Superior temporal gyrus (tissue), 1 donor: Measurements from ENCODE around the gene ANGEL1.

Experiments
- DNase-seq: peaks from one replicate; pipeline ENCODE4 v3.0.0-alpha.2; 2016; ENCODE audit errors: extremely low spot score

Gene ANGEL1

GRCh38 chr14:76765461-76765931 is 47.2 kb downstream of the ANGEL1 start:
- DNase-seq: no peak

GRCh38 chr14:76763096-76764041 is 49.3 kb downstream of the ANGEL1 start:
- peak; percentile 85 for DNase-seq

DNA sequence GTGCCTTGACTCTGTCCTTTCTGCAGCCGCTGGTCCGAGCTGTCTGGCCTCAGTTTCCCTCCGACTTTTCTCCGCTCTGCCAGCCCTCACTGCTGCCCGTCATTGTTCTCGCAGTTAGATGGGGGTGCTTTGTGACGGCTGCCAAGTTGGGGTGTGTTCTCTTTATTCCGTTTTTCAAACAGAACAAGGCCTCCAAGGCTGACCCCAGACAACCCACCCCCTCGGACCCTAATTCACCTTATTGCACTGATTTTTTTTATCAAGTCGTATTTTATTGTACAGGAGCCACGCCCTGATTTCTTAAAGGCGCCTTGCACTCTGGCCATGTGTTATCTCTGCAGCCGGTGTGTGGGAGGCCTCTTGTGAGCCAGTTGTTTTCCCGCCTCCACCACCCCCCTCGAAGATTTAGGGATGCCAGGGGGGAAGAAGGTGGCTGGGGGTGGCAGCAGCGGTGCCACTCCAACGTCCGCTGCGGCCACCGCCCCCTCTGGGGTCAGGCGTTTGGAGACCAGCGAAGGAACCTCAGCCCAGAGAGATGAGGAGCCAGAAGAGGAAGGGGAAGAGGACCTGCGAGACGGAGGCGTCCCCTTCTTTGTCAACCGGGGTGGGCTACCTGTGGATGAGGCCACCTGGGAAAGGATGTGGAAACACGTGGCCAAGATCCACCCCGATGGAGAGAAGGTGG is 50.1 kb downstream of the ANGEL1 start:
- DNase-seq: no peak

GRCh38 chr14:76761960-76762410 is 50.7 kb downstream of the ANGEL1 start:
- no peak for DNase-seq

DNA sequence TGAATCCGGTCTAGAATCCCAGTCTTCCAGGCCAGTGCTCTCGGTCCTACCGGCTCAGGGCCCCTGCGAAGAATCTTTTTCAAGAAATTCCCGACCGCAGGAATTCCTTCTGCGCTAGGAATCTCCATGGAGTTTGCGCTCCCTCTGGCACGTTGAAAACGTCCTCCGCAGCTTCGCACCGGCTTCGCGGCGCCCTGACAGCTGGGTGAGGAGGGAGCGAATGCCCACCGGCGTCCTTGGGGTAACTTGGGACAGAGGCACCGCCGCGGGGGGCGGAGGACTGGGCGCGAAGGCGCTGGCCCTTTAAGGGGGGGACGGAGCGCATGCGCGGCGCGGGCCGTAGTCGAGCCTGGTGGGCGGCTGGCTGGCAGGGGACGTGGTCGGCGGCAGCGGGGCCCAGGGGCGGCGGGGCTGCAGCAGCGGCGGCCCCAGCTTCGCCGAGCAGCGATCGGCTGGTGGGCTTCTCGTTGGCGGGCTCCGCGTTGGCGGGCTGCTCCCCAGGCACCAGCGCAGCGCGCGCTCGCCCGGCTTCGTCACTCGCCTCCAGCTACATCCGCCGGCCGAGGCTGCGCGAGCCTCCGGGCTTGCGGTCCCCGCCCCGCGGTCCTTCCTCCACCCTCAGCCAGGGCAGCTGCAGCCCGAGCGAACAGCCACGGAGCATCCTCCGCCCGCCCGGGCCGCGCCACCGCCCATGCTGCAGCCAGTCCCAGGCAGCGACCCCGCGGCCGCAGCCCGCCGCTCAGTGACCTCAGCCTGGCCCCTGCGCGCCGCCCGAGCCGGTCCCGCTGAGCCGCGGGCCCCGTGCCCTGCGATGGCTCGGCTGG is 51.3 kb downstream of the ANGEL1 start, which contains the start of gene VASH1:
TSS of gene VASH1 (plus strand) at position 333 of the 824 bp plus-strand sequence. CDS start 1,354 bp downstream, outside the sequence.
- DNase-seq: peak; percentile 76

GRCh38 chr14:76760331-76761135 is 52.1 kb downstream of the ANGEL1 start:
- no peak for DNase-seq

DNA sequence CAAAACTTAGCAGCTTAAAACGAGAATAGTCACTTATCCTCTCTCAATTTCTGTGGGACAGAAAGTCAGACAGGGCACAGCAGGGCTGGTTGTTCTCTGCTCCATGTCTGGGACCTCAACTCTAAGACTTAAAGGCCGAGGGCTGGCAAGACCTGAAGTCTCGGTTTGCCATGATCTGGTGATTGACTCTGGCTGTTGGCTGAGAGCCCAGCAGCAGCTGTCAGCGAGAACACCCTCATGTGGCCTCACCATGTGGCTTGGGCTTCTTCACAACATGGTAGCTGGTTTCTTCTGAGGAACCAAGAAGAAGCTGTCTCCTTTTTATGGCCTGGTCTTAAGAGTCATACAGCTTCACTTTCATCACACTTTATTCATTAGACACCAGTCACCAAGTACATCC is 53.1 kb downstream of the ANGEL1 start:
- DNase-seq: no peak

DNA sequence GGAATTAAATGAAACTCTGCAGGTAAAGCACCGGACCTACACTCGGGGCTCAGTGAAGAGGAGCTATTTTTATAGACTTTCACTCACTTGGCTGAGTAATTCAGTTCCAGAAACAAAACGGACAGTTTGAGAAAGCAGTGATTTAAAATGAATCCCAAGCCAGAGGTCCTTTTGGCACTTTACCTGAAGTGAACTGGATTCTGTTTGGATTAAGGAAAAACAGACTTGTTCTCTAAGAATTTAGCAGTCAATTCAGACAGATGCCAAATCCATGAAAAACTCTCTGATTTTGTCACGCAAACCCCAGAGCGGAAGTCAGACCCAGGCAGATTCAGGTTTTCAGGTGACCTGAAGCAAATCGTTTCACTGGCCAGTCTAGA is 56.3 kb downstream of the ANGEL1 start:
- no peak for DNase-seq

DNA sequence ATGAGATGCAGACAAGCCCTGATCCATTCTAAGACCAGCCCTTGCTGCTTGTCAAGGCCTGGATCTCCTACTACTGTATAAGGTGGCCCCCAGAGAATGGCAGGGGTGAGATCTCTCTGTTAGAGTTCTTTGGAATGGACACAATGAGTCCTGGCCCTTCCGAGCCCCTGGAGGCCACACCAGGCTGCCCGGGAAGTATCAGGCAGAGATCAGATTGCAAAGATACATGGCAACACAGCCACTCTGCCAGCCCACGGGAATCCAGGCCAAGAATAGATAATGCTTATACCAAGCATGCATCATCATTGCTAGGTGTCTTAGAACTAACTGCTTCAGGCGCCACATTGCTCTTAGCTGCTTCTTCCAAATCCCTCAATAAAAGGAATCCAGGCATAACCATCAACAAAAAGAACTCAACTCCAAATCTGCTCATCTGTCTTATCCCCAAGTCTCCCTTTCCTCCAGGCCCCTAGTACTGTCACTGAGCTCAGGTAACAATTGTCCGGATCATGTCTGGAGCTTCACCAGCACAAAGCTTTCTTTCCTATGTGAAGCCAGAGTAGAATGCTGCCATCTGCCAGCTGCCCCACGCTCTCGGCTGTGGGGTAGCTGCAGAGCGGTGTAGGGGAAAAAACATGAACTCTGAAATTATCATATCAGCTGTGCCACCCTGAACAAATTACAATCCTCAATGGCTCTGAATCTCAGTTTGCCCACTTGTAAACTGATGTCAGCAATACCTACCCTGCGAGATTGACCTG is 56.9 kb downstream of the ANGEL1 start:
- no peak for DNase-seq

DNA sequence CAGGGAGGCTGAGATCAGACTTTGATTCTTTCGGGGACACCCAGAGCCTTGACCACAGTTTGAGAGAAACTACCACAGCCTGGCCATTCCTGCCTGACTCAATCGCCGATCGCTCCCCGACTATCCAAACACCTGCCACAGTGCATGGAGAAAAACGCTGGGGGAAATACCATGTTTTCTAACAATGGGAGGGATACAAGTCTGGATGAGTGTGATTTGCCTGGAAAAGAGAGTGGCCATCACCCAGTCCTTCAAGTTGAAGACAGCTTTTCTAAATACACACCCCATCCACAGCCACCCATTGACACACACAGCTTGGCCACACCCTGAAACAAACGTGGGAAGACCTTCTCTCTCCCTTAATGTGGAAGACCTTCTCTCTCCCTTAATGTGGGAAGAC is 58.1 kb downstream of the ANGEL1 start:
- DNase-seq: no peak

DNA sequence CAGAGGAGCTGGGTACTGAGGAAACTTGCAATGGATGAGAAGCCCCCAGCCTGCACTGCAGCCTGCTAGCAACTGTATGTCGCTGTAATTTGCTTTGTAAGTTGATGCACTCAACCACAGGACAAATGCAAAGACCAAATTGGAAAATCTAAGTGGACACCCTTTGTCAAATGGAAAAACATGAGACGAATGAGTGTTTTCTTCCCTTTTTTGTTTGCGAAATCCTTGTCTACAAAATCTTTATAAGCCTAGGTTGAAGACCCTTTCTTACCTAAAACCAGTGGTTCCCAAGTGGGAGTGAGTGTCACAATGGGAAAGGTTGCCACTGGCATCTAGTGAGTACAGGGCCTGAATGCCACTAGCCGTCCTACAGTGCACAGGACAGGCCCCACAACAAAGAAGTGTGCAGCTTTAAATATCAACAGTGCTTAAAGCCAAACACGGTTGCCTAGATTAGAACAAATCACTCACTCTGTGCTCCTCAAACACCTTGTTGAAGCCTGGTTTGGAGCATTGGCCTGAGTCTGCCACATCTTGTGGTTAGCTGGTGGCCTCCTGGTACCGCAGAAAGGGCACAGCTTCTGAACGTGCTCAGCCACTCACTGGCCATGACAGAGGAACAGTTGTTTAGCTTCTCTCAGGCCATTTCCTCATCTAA is 59.0 kb downstream of the ANGEL1 start:
- no peak for DNase-seq

GRCh38 chr14:76752744-76753143 is 59.9 kb downstream of the ANGEL1 start:
- peak; percentile 79 for DNase-seq

- DNase-seq: no peak
Measured at GRCh38 chr14:76742966-76743365, 69.7 kb downstream of the ANGEL1 start.

GRCh38 chr14:76742185-76742584 is 70.5 kb downstream of the ANGEL1 start:
- DNase-seq: no peak

- no peak for DNase-seq
Measured at GRCh38 chr14:76741074-76741473, 71.6 kb downstream of the ANGEL1 start.
